Activated CD8-positive, alpha-beta memory T cell treated with anti-CD3 and anti-CD28 coated beads for 1 hour (primary cell): ENCODE data around the gene PCNX1.
"Not testable (repeated sequence)": the region's sequence is repeated elsewhere in the genome, so short reads cannot be mapped to it uniquely, and the experiment has no call there.

Experiments
- DNase-seq, 2 donors: peaks; one replicate each; pipeline ENCODE4 v3.0.0-alpha.2; 2020; ENCODE audit warnings: low read depth in 1 of 2; ENCODE audit errors: extremely low read depth in 1 of 2

PCNX1 gene

DNA sequence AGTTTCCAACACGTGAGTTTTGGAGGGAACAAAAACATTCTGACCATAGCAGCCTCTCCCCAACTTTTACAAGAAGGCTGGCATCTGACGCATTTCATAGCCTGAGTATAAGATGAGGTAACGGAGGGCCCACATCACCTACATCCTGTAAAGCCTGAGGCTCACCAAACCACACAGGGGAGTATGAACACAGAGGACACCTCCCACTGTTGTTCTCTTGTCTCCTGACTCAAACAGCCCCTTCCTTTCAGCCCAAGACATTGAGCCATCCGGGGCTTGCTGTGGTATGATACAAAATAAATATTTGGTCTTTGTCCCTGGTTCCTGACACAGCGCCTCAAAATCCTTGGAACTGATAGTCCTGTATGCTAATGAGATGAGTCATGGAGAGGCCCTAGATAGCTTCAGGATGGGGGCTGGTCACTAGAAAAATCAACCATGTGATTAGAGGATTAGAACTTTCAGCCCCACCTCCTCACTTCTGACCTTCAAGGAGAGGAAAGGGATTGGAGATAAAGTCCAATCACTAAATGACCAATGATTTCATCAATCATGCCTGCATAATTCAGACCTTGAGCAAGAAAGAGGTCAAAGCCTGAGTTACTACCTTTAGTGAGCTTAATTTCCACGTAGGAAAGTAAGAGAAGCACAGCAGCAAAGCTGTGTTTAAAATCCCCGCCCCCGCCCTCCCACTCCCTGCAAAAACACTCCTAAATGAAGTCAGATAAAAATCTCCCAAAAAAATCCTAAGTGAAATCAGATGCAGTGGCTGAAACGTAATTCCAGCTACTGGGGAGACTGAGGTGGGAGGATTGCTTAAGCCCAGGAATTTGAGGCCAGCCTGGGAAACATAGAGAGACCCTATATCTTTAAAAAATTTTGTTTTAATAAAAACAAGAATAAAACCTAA lies 236.4 kb downstream of the PCNX1 start:
- DNase-seq, result no peak

GRCh38 chr14:71147335-71147734 lies 240.1 kb downstream of the PCNX1 start:
- not testable (repeated sequence) for DNase-seq

- DNase-seq, result no peak
Observed at GRCh38 chr14:71148627-71149026, 241.4 kb downstream of the PCNX1 start.

DNA sequence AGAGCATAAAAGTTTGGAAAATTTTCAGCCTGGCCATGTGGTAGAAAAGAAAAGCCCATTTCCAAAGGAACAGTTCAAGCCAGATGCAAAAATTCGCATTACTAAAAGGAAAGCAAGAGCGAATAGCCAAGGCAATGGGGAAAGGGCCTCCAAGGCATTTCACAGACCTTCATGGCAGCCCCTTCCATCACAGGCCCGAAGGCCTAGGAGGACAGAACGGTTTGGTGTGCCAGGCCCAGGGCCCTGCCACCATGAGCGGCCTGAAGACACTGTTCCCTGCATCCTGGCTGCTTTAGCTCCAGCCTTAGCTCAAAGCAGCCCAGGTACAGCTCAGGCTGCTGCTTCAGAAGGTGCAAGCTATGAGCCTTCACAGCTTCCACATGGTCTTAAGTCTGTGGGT lies 243.5 kb downstream of the PCNX1 start:
- no peak for DNase-seq

- DNase-seq, result no peak
Observed at GRCh38 chr14:71155743-71156142, 248.5 kb downstream of the PCNX1 start.

DNA sequence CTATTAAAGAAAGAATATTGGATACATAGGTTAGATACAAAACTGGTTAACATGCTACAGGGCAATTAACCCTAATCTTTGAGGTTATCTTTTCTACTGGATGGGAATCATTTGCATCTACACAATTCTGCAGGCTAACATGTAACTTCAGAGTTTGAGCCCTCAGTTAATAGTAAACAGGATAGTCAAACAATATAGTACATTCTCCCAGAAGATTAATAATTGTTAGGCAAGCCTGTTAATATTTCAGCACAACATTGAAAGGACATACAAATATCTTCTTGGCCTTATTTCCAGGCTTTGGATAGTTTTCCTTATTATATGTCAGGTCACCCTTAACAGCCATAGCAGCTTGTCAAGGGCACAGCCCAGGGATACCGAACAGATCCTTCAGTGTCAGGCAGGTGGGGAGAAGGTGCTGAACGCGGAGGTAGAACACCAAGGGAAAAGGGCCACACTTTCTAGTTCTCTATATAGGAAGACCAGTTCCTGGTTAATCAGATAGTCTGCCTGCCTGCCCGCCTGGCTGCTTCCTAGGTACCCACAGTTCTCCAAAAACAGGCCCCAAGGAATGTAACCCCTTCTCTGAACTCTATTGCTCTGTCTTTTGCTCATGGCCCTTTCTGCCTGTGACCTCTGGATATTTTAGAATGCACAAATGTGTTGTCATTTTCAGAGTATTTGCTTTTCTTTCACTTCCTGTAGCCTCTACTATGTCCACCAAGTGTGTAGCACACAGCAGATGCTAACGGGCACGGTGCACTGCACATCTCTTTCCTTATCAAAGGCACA lies 256.0 kb downstream of the PCNX1 start:
- no peak for DNase-seq

DNA sequence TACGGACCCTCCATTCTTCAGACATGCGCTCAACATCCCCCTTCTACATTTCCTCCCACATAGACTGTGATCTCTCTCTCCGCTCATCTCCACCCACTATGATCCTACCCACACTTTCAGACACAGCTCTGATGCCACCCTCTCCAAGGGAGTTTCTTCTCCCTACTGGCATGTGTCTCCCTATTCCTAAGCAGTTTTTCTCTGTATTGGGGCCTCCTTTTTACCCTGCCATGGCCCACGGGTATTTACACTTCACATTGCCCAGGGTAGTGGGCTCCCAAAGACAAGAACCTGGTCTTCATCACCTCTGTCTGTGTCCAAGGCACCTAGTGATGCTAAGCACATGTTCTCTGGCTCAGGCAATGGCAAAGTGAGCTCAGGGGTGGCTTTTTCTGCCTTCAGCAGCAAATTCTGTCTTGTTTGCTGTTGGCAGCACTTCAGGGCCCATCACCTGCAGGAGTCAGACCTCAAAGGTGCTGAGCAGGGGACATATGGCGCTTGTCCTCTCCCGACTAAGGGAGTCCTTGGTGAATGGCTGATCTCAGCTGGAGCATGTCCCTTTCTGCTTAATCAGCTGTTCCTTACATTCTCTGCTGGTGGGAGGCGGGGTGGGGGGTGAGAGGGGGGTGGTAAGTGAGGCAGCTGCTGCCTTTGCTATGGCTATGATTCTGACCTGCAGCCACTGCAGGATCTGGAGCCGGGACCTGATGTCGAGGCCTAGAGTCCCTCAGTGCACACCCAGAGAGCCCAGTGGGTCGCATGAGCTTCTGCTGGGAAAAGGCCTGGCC lies 256.8 kb downstream of the PCNX1 start:
- DNase-seq, result no peak
